NCI-H524 treated with DMSO at 0.1 percent for 48 hours (cell line): Measurements from ENCODE around the gene GRAMD2A.
"Not testable (repeated sequence)": the region's sequence is repeated elsewhere in the genome, so short reads cannot be mapped to it uniquely, and the experiment has no call there.

Experiments used
- DNase-seq: peaks from one replicate; lab custom pipeline; 2025; lab: John Stamatoyannopoulos, UW

Gene GRAMD2A

DNA sequence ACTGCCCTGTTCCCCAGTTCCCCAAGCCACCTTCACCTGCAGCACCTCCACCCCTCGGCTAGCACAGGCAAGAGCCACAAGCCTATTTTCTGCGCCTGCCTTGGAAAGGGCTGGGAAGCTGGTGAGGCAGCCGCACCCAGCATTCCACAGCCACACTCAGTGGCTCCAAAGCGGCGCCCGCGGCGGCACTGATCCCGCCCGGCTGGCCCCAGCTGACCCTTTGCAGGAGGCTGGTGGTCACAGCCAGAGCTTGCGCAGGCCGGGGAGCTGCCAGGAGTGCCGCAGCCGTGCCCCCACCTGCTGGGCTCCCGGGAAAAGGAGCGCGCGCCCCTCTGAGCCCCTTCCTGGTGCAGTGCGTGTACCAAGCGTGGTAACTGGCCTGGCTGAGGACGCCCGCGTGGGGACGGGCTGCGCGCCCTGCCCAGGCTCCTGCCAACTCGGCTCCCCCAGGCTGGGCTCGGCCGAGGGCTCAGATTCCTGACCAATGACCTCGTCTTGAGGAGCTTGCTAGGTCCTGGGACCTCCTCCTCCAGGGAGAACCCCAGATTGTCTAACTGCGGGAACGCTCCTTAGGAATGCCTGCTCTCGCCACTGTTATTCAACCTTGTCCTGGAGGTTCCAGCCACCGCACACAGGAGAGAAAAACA lies 13.3 kb downstream of the GRAMD2A start:
- DNase-seq, result no peak

DNA sequence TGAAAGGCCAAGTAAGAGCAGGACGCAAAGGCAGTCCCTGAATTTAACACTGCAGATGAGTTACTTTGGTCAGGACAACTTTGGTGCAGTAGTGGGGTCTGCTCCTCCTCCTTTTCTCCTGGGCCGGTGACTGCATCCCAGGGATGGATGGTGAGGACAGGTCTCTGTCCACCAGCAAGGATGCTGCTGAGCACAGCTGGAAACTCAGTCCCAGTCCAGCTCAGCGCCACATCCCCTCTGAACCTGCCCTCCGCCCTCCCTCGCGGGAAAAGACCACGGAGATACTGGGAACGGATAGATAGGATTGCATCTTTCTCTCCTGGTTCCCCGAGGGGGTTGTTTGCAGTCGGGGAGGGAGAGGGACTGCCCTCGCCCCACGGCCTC lies 13.8 kb downstream of the GRAMD2A start:
- DNase-seq, result no peak

DNA sequence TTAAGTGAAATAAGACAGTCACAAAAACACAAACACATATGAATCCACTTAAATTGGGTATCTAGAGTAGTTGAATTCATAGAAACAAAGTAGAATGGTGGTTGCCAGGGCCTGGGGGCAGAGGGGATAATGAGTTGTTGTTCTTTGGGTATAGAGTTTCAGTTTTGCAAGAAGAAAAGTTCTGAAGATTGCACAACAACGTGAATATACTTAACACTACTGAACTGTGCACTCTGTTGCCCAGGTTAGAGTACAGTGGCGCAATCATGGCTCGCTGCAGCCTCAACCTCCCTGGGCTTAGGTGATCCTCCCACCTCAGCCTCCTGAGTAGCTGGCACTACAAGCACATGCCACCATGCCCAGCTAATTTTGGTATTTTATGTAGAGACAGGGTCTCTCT lies 14.9 kb downstream of the GRAMD2A start:
- no peak for DNase-seq

DNA sequence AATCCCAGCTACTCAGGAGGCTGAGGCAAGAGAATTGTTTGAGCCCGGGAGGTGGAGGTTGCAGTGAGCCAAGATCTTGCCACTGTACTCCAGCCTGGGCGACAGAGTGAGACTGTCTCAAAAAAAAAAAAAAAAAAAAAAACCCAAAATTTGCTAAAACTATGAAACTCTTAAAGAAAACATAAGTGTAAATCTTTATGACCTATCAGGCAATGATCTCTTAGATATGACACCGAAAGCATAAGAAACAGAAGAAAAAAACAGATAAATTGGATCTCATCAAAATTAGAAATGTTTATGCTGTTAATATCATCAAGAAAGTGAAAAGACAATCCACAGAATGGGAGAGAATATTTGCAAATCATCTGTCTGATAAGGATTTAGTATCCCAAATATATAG lies 15.3 kb downstream of the GRAMD2A start:
- no peak for DNase-seq

DNA sequence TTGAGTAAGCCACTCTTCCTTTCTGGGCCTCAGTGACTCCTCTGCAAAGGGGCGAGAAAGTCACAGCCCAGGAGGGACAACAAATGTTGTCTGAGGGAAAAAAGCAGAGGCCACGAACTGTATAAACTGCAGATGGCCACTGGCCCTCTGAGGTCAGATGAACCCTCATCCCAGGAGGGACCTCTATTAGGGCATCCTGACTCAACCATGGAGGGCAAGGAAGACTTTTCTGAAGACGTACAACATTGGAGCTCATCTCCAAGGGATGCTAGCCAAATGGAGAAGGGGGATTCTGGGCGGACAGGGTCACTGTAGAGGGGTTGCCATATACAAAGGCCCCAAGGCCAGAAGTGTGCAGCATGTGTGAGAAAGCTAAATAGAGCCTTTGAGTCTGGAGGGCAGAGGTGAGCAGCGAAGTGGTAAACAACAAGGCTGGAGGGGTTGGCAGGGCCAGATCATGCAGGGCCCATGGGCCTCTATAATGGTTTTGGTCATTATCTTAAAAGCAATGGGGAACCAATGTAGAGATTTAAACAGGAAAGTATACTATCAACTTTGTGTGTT lies 16.7 kb downstream of the GRAMD2A start:
- no peak for DNase-seq

DNA sequence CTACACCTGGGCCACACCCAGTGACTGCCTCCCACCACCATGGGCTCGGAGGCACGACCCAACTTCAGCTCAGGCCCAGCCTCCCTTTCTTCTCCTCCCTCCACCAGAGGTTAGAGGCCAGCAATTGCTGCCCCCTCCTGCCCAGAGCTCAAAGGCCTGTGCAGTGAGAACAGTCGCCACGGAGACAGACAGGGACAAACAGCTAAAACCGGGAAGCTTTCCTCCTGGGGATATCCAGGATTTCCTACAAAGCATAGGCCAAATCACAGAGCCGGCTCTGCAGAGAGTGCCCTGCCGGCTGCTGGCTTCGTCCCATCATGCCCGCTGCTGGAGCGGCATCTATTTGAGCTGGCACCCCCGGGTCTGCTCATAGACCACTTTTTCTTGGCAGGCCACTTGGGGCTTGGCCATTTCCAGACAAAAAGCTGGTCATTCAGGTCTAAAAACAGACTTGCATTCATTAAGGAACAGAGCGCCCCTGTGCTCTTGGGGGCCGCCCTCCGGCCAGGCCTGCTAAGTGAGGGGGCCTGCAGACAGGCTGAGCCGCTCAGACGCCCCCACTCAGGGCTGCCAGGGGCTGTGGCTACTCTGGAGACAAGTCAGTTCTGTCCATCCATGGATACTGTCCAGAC lies 17.5 kb downstream of the GRAMD2A start:
- no peak for DNase-seq

DNA sequence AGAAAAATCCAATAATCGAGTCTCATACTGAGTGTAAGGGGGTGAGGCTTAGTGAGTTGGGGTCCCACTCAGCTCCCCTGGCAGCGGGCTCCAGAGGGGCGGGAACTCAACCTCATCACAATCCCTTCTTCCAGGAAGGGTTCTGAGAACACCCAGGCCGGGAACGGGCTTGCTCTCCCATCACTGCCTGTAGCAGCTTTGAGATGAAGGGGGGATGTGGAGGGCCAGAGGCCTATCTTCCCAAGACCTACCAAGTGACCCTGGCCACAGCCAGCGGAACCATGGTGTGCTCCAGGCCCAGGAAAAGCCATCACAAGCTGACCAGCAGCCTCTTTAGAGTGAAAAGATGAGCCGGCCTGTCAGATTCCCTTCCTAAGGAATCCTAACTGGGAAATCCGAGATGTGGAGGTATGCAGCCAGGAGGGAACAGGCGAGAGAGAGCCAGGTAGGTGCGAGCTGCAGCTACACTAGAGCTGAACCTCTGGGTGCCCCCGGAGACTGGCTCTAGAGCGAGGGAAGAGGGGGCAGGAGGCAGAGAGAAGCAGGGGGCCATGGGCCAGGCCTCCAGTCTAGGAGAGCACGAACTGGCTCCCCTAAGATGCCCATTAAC lies 18.5 kb downstream of the GRAMD2A start:
- DNase-seq, result no peak

DNA sequence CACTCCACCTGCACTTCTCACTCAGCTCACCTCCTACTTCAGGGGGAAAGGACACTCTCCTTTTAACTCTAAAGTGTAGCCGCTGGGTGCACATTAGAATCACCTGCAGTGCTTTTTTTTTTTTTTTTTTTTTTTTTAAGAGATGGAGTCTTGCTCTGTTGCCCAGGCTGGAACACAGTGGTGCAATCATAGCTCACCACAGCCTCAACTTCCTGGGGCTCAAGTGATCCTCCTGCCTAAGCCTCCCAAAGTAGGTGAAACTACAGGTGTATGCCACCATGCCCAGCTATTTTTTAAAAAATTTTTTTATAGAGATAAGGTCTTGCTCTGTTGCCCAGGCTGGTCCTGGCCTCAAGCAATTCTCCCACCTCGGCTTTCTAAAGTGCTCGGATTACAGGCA lies 20.8 kb downstream of the GRAMD2A start:
- DNase-seq, result no peak

DNA sequence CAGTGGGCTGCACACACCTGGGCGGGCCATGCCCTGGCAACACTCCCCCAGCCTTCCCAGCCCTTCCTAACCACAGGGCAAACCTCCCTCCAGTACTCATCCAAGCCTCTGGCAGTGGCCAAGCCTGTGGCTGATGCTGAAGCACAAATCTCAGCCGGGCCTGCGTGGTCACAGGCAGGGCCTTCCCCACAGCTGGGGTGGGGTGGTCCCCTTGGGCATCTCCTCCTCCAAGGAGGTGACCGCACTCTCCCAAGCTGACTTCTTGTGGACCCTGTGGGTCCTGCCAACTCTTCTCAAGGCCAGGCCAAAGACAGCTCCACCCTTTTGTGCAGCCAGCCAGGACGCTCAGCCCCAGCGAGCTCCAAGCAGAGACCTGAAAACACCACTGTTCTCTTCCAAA lies 21.4 kb downstream of the GRAMD2A start:
- no peak for DNase-seq

DNA sequence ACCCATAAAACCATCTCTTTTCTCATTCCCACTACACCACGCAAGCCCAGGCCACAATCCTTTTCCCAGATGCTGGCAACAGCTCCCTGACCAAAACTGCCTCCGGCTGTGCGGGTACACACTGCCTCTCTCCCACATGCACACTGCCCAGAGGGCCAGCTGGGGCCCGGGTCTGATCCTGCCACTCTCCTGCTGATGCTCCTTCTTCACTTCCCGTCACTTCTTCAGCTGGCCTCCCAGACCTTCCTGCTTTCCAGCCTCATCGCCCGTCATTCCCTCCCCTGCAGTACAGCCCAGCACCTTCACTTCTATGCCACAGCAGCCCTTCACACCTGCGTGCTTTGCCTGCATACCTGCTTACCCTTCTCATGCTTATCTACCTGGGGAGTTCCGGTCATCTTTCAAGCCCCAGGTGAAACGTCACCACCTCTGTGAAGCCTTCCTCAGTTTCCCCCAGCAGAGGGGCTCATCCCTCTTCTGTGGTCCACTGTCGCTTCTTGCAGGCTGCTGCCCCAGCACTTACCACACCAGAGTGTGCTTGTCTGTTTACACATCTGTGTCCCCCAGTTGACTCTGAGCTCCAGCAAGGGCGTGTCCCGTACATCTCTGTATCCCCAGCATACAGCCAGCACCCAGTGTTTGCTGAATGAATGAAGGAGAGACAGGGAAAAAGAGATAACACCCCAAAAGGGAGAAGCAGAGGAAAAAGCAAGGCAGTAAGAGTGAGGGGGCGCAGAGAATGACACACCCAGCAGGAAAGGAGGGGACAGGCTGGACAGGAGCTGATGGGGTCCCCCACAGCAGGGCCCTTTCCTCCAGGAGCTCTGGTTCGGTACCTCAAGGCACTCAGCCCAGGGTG lies 22.2 kb downstream of the GRAMD2A start:
- no peak for DNase-seq

DNA sequence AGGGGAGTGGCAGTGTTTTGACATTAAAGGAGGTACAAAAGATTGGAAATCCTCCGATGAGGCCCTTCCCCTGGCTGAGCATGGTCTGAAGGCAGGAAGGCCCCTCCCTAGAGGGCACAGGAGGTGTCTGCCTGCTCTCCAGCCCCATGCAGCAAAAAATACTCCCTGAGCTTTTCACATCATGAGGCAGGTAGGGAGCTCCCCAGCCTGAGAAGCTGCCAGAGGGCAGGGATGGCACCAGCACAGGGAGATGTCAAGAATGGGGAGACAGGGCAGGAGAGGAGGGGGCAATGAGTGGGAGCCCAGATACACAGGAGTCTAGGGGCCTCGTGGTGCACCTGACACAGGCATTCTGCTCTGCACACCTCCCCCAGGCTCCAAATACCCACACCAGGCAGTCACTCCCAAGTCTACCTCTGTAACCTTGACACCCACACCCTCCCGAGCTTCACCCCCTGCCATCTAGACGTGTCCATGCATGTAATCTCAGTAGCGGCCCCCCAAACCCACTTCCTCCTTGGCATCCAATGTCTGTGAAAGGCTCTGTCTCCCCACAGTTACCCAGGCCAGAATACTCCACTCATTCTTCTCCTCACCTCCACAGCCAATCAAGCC lies 22.9 kb downstream of the GRAMD2A start:
- no peak for DNase-seq

DNA sequence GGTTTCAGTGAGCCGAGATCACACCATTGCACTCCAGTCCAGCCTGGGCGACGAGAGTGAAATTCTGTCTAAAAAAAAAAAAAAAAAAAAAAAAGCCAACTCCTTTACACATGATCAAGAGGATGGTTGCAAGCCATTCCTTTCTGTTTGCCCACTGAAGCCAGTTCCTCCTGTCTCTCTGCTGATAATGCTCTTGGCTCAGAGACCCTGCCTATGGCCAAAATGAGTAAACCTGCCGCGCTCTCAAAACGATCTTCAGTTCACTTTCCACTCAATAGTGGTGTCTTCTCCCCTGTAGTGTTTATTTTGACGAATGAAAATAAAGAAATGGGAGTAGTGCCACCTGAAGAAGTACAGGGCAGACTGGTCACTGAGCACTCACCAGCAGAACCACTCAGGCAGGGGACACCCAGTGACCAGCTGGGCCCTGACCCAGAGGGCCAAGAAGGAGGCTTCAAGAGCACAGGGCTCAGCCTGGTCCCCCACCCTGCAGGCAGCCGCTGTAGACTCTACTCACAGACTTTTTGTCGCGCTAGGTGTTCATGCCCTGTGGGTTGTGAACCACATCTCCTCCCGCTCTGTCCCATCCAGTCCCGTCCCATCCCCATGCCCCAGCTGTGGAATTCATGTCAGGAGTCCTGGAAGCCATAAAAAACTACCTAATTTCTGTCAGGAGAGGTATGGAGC lies 23.6 kb downstream of the GRAMD2A start:
- no peak for DNase-seq

DNA sequence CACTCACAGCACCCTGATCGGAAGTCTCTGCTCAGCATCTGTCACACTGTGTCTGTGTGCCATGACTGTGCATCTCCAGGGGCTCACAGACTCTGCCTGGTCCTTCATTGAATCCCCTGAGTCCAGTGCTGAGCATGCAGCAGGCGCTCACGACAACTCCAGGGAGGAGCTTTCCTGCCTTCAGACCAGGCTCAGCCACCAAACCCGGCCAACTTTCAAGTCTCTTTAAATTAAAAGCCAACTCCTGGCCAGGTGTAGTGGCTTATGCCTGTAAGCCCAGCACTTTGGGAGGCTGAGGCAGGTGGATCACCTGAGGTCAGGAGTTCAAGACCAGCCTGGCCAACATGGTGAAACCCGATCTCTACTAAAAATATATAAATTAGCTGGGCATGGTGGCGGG lies 24.2 kb downstream of the GRAMD2A start:
- no peak for DNase-seq

DNA sequence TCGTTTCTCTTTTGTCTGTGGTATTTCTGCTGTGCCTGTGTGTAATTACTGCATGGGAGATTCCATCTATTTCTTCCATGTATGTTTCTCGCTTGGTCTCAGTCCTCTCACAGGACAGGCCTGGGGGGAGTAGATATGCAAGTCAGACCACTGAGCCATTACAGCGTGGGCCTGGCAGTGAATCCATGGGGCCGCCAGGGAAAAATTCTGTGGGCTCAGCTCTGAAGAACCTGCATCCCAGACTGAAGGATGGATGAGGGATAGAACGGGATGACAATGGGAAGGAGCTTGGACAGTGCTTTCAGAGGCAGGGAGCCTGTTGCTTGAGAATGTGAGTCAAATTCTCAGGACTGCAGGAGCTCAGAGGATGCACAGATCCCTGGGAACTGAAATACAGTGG lies 24.8 kb downstream of the GRAMD2A start:
- no peak for DNase-seq

DNA sequence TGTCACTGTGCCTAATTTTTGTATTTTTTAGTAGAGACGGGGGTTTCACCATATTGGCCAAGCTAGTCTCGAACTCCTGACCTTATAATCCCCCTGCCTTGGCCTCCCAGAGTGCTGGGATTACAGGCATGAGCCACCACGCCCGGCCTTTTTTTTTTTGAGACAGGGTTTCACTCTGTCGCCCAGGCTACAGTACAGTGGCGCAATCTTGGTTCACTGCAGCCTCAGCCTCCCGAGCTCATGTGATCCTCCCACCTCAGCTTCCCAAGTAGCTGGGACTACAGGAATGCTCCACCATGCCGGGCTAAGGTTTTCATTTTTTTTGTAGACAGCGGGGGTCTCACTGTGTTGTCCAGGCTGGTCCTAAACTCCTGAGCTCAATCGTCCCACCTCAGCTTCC lies 25.6 kb downstream of the GRAMD2A start:
- not testable (repeated sequence) for DNase-seq

DNA sequence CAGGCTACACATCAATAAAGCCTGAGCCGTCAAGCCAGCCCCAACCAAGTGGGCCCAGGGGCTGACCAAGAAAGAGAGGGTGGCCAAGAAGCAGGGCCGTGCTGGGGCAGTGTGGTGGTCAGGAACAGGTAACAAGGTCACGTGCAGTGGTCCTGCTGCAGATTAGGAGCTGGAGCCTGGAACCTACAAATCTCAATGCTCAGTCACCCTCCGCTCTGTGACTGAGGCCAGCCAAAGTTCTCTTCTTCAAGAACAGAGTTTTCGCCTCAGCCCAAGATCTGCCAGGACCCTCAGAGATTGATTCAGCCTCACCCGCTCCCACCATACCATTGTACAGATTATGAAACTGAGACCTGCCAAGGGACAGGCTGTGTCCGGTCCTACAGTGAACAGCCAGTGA lies 26.9 kb downstream of the GRAMD2A start:
- DNase-seq, result no peak

DNA sequence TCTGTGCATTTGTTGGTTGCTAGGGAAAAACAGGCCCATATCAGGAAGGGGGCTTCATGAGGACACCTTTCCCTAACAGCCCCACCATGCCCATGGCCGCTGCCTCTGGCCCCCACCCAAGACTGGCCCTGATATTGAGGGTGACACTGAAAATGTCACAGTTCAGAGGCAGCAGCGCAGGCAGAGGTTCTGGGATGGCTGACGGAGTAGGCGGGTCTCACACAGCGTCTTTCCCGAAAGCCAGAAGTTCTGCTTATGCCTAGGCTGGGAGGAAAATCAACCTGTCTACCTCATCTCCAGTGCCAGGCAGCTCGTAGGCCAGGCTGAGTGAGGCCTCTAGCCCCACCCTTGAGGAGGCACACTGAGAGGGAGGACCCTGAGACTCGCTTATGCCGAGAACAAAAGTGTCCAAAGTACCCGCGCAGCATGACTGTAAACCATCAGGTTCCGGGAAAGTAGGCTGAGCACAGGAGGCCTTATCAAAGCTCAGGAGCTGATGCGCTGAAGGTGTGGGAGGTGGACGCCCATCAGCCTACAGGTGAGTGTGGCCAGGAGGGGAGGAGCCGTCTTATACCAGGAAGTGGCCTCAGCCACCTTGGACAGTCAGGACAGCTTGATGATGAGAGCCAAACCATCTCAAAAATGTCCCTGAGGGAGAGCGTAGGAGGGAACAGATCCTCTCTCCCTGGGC lies 27.5 kb downstream of the GRAMD2A start:
- no peak for DNase-seq

DNA sequence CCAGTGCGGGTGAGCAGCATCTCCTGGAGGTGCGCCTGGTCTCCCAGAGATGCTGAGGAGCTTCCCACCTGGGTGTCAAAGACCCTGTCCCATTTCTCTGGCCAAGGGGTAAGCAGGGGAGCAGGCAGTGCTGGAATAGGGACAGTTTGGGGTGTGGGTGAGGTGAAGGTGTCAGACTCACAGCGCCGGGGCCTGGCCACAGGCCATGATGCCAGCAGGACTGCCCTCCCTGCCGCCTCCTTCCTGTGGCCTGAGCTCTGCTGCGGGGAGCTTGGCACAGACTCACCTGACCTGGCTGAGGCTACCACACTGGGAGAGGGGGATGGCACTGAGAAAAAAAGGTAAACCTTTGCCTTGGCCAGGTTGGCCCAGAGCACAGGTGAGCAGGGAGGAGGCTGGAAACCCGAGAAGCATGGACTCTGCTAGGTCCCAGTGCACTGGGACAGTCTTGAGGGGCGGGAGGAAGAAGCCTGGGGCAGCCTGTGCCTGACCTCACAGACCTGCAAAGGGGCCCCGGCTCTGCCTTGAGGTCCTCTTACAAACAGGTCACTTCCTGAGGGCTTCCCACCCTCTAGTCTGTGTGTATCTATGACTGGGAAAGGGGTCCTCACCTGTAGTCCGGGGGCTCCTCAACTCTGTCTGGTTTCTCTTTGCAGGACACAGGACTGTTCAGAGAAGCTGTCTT lies 28.2 kb downstream of the GRAMD2A start:
- DNase-seq, result no peak

DNA sequence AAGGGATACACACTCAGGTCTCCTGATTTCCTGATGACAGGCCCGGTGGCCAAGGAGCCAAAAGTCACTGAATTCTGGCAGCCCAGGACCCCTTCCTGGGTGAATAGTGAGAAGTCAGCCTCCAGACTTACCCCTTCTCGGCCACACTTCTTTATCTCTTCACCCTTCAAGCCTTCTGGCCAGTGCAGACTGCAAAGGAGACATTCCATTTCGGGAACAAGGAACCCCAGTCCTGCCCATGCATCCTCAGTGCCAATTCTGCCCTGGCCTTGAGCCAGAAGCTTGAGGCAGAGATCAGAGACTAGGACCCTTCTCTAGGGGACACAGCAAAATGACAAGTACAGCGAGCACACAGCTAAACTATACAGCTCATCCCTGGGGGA lies 28.8 kb downstream of the GRAMD2A start:
- DNase-seq, result no peak

DNA sequence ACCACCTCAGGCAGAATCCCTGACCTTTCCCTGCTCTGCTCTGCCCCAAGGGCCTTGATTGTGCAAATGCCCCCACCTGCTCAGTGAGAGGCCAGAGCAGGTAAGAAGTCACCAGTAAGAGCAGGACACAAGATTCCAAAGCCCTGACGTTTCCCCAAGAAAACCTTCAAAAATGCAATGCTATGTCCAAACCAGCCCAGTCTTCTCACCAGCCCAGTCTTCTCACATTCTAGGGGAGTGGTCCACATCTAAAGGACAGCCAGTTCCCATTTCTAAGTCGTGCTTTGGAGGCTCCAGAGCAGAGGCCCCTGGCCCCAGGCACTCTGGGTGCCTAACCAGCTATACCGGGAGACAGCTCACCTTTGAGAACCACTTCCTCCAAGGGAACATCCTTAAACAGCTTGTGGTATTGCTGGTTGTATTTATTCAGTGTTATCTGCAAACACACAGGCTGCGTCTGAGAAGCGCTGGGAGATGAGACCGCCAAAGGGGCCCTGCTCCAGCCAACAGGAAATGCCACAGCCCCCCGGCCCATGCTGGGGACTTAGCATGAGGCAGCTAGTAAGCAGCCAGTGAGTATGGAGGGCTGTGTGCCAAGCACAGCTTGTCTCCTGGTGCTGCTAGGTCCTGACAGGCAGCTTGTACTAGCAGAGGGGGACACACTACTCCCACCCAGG lies 29.3 kb downstream of the GRAMD2A start:
- no peak for DNase-seq
